Esophagus muscularis mucosa (tissue), 4 donors: Measurements from ENCODE around the gene SPDYE2B. TPM values are rescaled to one million over a fixed set of nuclear protein-coding genes. Genes with fewer than 3 reads are reported as not detected.
"Not testable (repeated sequence)": the region's sequence is repeated elsewhere in the genome, so short reads cannot be mapped to it uniquely, and the experiment has no call there.

ENCODE experiments used
- DNase-seq: peaks from one replicate; pipeline ENCODE4 v3.0.0-alpha.2; 2017; ENCODE audit errors: extremely low spot score
- H3K27ac ChIP-seq, 4 donors: fragments of 200-600 bp; sonication (generic); replicated peaks in 1 of 4; 1 replicate in 3 of 4; 2 replicates in 1 of 4; pipeline ENCODE4 v1.5.1; 2016 to 2019; ENCODE audit warnings: mild to moderate bottlenecking in 1 of 4
- H3K27me3 ChIP-seq, 4 donors: fragments of 200-600 bp; sonication (generic); one replicate each; pipeline versions ENCODE4 v1.5.1 to v1.6.0; 2016 to 2019
- H3K36me3 ChIP-seq, 4 donors: fragments of 200-600 bp; sonication (generic); one replicate each; pipeline ENCODE4 v1.5.1; 2016 to 2019
- H3K4me1 ChIP-seq, 4 donors: fragments of 200-600 bp; sonication (generic); one replicate each; pipeline ENCODE4 v1.5.1; 2016 to 2019
- H3K4me3 ChIP-seq, 4 donors: fragments of 200-600 bp; sonication (generic); 1 replicate in 2 of 4; 2 replicates in 2 of 4; pipeline ENCODE4 v1.5.1; 2016 to 2019; ENCODE audit warnings: mild to moderate bottlenecking in 4 of 4, moderate library complexity in 1 of 4
- H3K9me3 ChIP-seq, 4 donors: fragments of 200-600 bp; sonication (generic); 1 replicate in 3 of 4; 2 replicates in 1 of 4; pipeline ENCODE4 v1.5.1; 2016 to 2019
- WGBS: methylation state at CpG from one replicate; pipeline ENCODE4 v1.1.5; 2018; 5-methylcytosine and 5-hydroxymethylcytosine counted together
- intact Hi-C: fragments of 100-400 bp; cut with DNase I; formaldehyde crosslinking; loops from one replicate; pipeline ENCODE4 v1.15.1; 2023
- total RNA-seq, 4 donors: library from RNA; depleted of rRNA; stranded (reverse); fragments of >200 nt; gene quantifications; one replicate each; pipeline versions ENCODE4 v1.1.0 to v1.2.1, GENCODE V29; 2016

The SPDYE2B gene
- not detected for total RNA-seq

- DNase-seq, H3K4me3 ChIP-seq, H3K27me3 ChIP-seq, H3K27ac ChIP-seq, H3K4me1 ChIP-seq, H3K9me3 ChIP-seq, H3K36me3 ChIP-seq, intact Hi-C loops: not testable (repeated sequence)
- WGBS, result no CpG with 5 or more reads among the region's 4 CpGs
Measured at GRCh38 chr7:102649924-102650323, at the start of gene SPDYE2B. SPDYE2B (plus strand) TSS chr7:102650319; CDS start chr7:102652349, 2,030 bp downstream.

GRCh38 chr7:102602317-102602716 lies 47.8 kb upstream of the SPDYE2B start:
- intact Hi-C loops, DNase-seq, H3K36me3 ChIP-seq, H3K27ac ChIP-seq, H3K4me1 ChIP-seq, H3K27me3 ChIP-seq, H3K4me3 ChIP-seq, H3K9me3 ChIP-seq: not testable (repeated sequence)
- WGBS, result no CpG with 5 or more reads among the region's 12 CpGs

GRCh38 chr7:102604431-102605145 lies 45.5 kb upstream of the SPDYE2B start:
- H3K27me3 ChIP-seq, H3K4me1 ChIP-seq, DNase-seq, intact Hi-C loops, H3K9me3 ChIP-seq, H3K4me3 ChIP-seq, H3K27ac ChIP-seq, H3K36me3 ChIP-seq: not testable (repeated sequence)
- 47% methylated on average over 3 of the region's 19 CpGs for WGBS

DNA sequence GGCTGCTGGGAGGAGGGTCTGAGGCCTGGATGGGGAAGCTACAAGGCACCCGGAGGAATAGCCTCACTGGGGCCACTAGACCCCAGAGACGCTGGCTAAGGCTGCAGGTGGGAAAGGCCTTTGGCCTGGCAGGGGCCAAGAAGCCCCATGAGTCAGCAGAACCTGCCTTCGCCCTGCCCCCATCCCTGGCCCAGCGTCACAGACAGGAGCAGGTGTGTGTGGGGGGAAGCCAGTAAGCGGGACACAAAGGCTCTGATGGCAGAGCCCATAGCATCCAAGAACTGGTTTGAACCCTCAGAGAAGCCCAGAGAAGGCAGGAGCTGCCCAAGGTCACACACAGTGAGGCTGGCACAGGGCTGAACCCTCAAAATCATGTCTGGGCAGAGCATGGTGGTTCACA lies 43.3 kb upstream of the SPDYE2B start:
- H3K27ac ChIP-seq, intact Hi-C loops, H3K36me3 ChIP-seq, DNase-seq, H3K27me3 ChIP-seq, H3K4me1 ChIP-seq, H3K4me3 ChIP-seq, H3K9me3 ChIP-seq: not testable (repeated sequence)
- no CpG with 5 or more reads among the region's 5 CpGs for WGBS

- intact Hi-C loops, DNase-seq, H3K9me3 ChIP-seq, H3K27ac ChIP-seq, H3K36me3 ChIP-seq, H3K27me3 ChIP-seq, H3K4me1 ChIP-seq, H3K4me3 ChIP-seq: not testable (repeated sequence)
- WGBS, result no CpG with 5 or more reads among the region's 10 CpGs
Measured at GRCh38 chr7:102609734-102610133, 40.4 kb upstream of the SPDYE2B start.

DNA sequence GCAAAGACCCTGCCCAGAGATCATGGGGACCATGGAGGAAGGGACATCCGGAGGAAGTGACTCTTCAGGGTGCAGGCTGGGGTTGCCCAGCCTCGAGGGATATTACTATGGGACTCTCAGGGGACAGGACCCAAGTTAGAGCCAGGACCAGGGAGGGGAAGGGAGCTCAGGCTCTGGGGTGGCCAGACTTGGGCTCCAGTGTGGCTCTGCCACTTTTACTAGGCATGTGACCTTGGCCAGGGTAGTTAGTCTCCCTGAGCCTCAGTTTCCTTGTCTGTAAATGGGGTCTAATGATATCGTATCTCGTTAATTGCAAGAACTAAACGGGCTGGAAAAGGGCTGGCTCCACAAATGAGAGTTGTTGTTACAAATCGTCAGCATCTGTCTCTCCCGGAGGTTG lies 39.7 kb upstream of the SPDYE2B start:
- H3K4me1 ChIP-seq, H3K4me3 ChIP-seq, H3K27me3 ChIP-seq, intact Hi-C loops, H3K36me3 ChIP-seq, DNase-seq, H3K9me3 ChIP-seq: not testable (repeated sequence)
- H3K27ac ChIP-seq, result peak overlapping the region in 2 of 4 donors; percentile 36 to 39
- WGBS, result 40% methylated on average over 2 of the region's 7 CpGs

GRCh38 chr7:102611013-102611674 lies 39.0 kb upstream of the SPDYE2B start:
- H3K4me3 ChIP-seq, H3K27ac ChIP-seq, intact Hi-C loops, H3K36me3 ChIP-seq, H3K4me1 ChIP-seq, H3K27me3 ChIP-seq, H3K9me3 ChIP-seq, DNase-seq: not testable (repeated sequence)
- WGBS, result no CpG with 5 or more reads among the region's 30 CpGs

- peak overlapping the region in 3 of 4 donors; percentile 65 to 72 (median 68) for H3K27ac ChIP-seq
- H3K27me3 ChIP-seq, intact Hi-C loops, H3K36me3 ChIP-seq, H3K9me3 ChIP-seq, H3K4me1 ChIP-seq: not testable (repeated sequence)
- DNase-seq, result peak; percentile 60
- WGBS, result 8% methylated on average over 4 of the region's 10 CpGs
- peak overlapping the region in 2 of 4 donors; percentile 16 to 18 for H3K4me3 ChIP-seq
Measured at GRCh38 chr7:102611675-102612325, 38.3 kb upstream of the SPDYE2B start.

GRCh38 chr7:102613575-102614345 lies 36.4 kb upstream of the SPDYE2B start:
- intact Hi-C loops, DNase-seq, H3K36me3 ChIP-seq: not testable (repeated sequence)

DNA sequence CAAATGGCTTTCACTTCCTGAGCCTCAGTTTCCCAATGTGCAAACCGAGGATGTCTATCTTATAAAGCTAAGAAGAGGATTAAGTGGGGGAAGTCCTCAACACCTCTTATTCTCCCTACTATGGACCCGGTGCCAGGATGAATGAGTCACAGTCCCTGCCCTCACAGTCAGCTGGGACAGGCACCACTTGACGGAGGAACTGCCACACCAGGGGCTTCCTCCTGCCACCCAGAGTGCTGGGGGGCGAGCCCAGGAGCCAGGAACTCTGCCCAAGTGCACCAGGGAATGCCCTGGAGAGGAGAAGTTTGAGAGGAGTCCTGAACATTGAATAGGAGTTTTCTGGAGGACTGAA lies 35.8 kb upstream of the SPDYE2B start:
- intact Hi-C loops, H3K4me1 ChIP-seq, H3K27me3 ChIP-seq, DNase-seq, H3K36me3 ChIP-seq, H3K27ac ChIP-seq, H3K9me3 ChIP-seq, H3K4me3 ChIP-seq: not testable (repeated sequence)
- no CpG with 5 or more reads among the region's 4 CpGs for WGBS

More at GRCh38 chr7:102613575-102614345, 36.4 kb upstream of the SPDYE2B start:
- H3K4me3 ChIP-seq, H3K9me3 ChIP-seq, H3K27me3 ChIP-seq, H3K4me1 ChIP-seq: not testable (repeated sequence)
- H3K27ac ChIP-seq, result peak overlapping the region in 1 of 4 donors; percentile 62
- no CpG with 5 or more reads among the region's 15 CpGs for WGBS

- H3K4me3 ChIP-seq, intact Hi-C loops, H3K4me1 ChIP-seq, DNase-seq, H3K27me3 ChIP-seq, H3K36me3 ChIP-seq, H3K27ac ChIP-seq, H3K9me3 ChIP-seq: not testable (repeated sequence)
- WGBS, result no CpG with 5 or more reads among the region's 3 CpGs
Measured at GRCh38 chr7:102614873-102615272, 35.2 kb upstream of the SPDYE2B start.

- H3K36me3 ChIP-seq, H3K4me1 ChIP-seq, intact Hi-C loops, H3K9me3 ChIP-seq, DNase-seq, H3K4me3 ChIP-seq, H3K27ac ChIP-seq, H3K27me3 ChIP-seq: not testable (repeated sequence)
- WGBS, result no CpG with 5 or more reads among the region's 10 CpGs
Measured at GRCh38 chr7:102615930-102616329, 34.2 kb upstream of the SPDYE2B start.
